Parathyroid adenoma (tissue), 2 donors: ENCODE data around the gene ABCC11.
"Not testable (repeated sequence)": the region's sequence is repeated elsewhere in the genome, so short reads cannot be mapped to it uniquely, and the experiment has no call there.

Experiments
- H2AFZ ChIP-seq: fragments of 300-600 bp; sonication (generic); one replicate; pipeline ENCODE4 v1.7.0; 2017; ENCODE audit warnings: antibody characterized with exemption, mild to moderate bottlenecking
- H3K27ac ChIP-seq: fragments of 300-600 bp; sonication (generic); one replicate; pipeline ENCODE4 v1.7.0; 2017
- H3K27me3 ChIP-seq: fragments of 300-600 bp; sonication (generic); one replicate; pipeline ENCODE4 v1.7.0; 2017; ENCODE audit warnings: low read length; ENCODE audit not compliant: control insufficient read depth, insufficient read depth
- H3K36me3 ChIP-seq: fragments of 300-600 bp; sonication (generic); one replicate; pipeline ENCODE4 v1.7.0; 2017; ENCODE audit warnings: low read length; ENCODE audit not compliant: control insufficient read depth, insufficient read depth
- H3K4me1 ChIP-seq: fragments of 300-600 bp; sonication (generic); one replicate; pipeline ENCODE4 v1.7.0; 2017; ENCODE audit warnings: control low read depth
- H3K4me2 ChIP-seq: fragments of 300-600 bp; sonication (generic); one replicate; pipeline ENCODE4 v1.7.0; 2017; ENCODE audit warnings: low read length
- H3K4me3 ChIP-seq: fragments of 300-600 bp; sonication (generic); one replicate; pipeline ENCODE4 v1.7.0; 2017; ENCODE audit warnings: low read depth, low read length
- H3K79me2 ChIP-seq: fragments of 300-600 bp; sonication (generic); one replicate; pipeline ENCODE4 v1.7.0; 2017; ENCODE audit warnings: control low read depth
- H3K9ac ChIP-seq: fragments of 300-600 bp; sonication (generic); one replicate; pipeline ENCODE4 v1.7.0; 2017; ENCODE audit warnings: mild to moderate bottlenecking
- H3K9me3 ChIP-seq: fragments of 300-600 bp; sonication (generic); one replicate; pipeline ENCODE4 v1.7.0; 2017; ENCODE audit warnings: low read length; ENCODE audit not compliant: control insufficient read depth
- CTCF ChIP-seq: fragments of 300-600 bp; sonication (generic); IDR thresholded peaks from one replicate; pipeline ENCODE4 v1.7.0; 2017; ENCODE audit warnings: antibody characterized with exemption, mild to moderate bottlenecking
- donor health status: primary hyperparathyroidism.

Gene ABCC11

GRCh38 chr16:48244080-48244862, 3.1 kb downstream of the ABCC11 start, which contains the start of gene LONP2:
Gene LONP2 (plus strand): TSS chr16:48244300. CDS start chr16:48244389, 89 bp downstream.
- peaks cover 28% of the 10 kb centered on the region for H3K79me2 ChIP-seq
- peak within 1 kb of the TSS; percentile 73 for H3K4me2 ChIP-seq
- peak within 1 kb of the TSS; percentile 74 for H3K27ac ChIP-seq
- no peak for TF ChIP-seq CTCF
- H3K9ac ChIP-seq = peak within 1 kb of the TSS; percentile 87
- peak within 1 kb of the TSS; percentile 92 for H3K4me3 ChIP-seq
- H2AFZ ChIP-seq = peak within 1 kb of the TSS; percentile 85
- peaks cover 8% of the 10 kb centered on the region for H3K4me1 ChIP-seq
- no peaks in the 10 kb centered on the region for H3K9me3 ChIP-seq
- H3K27me3 ChIP-seq = no peaks in the 10 kb centered on the region
- H3K36me3 ChIP-seq = no peaks in the 10 kb centered on the region

- not testable (repeated sequence) for H3K36me3 ChIP-seq, H3K4me1 ChIP-seq, H3K4me2 ChIP-seq, H2AFZ ChIP-seq, H3K79me2 ChIP-seq, H3K4me3 ChIP-seq, H3K27ac ChIP-seq, H3K27me3 ChIP-seq, H3K9ac ChIP-seq, H3K9me3 ChIP-seq
These were observed 7.2 kb downstream of the ABCC11 start for GRCh38 chr16:48240147-48240546.

DNA sequence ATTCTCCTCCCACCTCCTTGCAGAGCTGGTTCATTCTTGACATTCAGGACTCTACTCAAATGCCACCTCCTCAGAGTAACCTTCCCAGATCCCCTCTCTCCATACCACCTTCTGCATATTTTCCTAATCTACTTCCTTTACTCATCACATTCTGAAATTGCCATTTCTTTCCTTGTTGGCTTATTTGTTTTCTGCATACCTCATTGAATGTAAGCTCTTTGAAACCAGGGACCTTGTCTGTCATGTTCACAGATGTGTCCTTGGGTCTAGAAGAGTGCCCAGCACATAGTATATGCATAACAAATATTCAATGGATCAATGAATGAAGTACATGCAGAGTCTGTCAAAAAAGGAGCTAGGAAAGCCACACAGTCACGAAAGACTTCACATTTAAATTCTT, 11.1 kb downstream of the ABCC11 start:
- Histone ChIP-seq H3K79me2 (no peaks in the 10 kb centered on the region), H3K27me3 (no peaks in the 10 kb centered on the region), H3K9ac (no peak overlapping the region), H2AFZ (no peak overlapping the region), H3K4me1 (no peaks in the 10 kb centered on the region), H3K36me3 (no peaks in the 10 kb centered on the region), H3K4me2 (no peak overlapping the region), H3K4me3 (no peak overlapping the region), H3K9me3 (no peaks in the 10 kb centered on the region), H3K27ac (no peak overlapping the region)
- TF ChIP-seq CTCF = no peak

GRCh38 chr16:48235556-48236136, 11.7 kb downstream of the ABCC11 start:
- H3K4me3 ChIP-seq = no peak overlapping the region
- no peak overlapping the region for H3K4me2 ChIP-seq
- no peaks in the 10 kb centered on the region for H3K4me1 ChIP-seq
- H2AFZ ChIP-seq = no peak overlapping the region
- no peak overlapping the region for H3K27ac ChIP-seq
- H3K79me2 ChIP-seq = no peaks in the 10 kb centered on the region
- H3K9me3 ChIP-seq = no peaks in the 10 kb centered on the region
- TF ChIP-seq CTCF = no peak
- no peak overlapping the region for H3K9ac ChIP-seq
- H3K36me3 ChIP-seq = no peaks in the 10 kb centered on the region
- no peaks in the 10 kb centered on the region for H3K27me3 ChIP-seq

DNA sequence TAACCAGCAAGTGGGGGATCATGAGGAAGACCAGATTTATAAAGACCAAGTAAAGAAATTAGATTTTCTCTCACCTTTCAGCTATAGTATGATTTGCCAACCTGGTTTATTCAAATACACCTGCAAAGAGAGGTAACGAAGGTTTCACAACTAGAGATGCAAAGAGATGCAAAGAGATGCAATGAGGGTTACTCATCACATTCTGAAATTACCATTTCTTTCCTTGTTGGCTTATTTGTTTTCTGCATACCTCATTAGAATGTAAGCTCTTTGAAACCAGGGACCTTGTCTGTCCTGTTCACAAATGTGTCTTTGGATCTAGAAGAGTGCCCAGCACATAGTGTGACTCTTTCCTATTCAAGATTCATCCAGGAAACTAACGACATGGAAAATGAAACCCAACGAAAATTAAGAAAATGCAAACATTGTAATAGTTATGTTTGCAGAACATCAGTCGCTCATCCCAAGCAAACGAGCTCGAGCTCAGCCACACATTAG, 12.2 kb downstream of the ABCC11 start:
- Histone ChIP-seq H3K36me3 (no peaks in the 10 kb centered on the region), H3K4me3 (no peak overlapping the region), H3K9ac (no peak overlapping the region), H3K4me1 (no peaks in the 10 kb centered on the region), H2AFZ (no peak overlapping the region), H3K79me2 (no peaks in the 10 kb centered on the region), H3K27me3 (no peaks in the 10 kb centered on the region), H3K4me2 (no peak overlapping the region), H3K9me3 (no peaks in the 10 kb centered on the region), H3K27ac (no peak overlapping the region)
- no peak for TF ChIP-seq CTCF
